ENCODE measurements around the gene ATXN2L.

DNA sequence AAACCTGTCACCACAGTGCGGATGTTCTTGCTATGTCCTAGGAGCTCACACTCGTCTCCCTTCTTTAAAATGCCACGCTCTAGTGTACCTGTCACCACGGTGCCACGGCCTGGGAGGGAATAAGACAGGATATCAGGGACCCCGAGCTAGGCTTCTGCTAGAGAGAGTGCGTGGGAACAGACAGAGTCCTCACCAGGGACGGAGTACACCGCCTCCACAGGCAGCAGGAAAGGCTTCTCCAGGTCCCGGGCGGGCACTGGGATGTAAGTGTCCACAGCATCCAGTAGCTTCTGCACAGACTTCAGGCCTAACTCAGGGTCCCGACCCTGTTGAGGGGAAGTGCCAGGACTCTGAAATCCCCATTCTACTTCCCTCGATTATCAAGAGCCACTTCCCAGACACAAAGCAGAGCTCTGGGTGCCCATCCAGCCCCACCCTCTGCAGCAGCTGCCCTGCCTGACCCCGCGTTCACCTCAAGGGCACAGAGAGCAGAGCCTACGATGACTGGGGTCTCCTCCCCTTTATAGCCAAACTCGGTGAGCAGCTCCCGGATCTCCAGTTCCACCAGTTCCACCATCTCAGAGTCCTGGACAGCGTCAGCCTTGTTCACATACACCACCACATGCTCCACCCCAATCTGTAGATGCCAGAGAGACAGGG, 21.6 kb downstream of the ATXN2L start:
- TF ChIP-seq, protein P1, sequence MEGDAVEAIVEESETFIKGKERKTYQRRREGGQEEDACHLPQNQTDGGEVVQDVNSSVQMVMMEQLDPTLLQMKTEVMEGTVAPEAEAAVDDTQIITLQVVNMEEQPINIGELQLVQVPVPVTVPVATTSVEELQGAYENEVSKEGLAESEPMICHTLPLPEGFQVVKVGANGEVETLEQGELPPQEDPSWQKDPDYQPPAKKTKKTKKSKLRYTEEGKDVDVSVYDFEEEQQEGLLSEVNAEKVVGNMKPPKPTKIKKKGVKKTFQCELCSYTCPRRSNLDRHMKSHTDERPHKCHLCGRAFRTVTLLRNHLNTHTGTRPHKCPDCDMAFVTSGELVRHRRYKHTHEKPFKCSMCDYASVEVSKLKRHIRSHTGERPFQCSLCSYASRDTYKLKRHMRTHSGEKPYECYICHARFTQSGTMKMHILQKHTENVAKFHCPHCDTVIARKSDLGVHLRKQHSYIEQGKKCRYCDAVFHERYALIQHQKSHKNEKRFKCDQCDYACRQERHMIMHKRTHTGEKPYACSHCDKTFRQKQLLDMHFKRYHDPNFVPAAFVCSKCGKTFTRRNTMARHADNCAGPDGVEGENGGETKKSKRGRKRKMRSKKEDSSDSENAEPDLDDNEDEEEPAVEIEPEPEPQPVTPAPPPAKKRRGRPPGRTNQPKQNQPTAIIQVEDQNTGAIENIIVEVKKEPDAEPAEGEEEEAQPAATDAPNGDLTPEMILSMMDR (IDR thresholded peaks at IDR 0.05; ENCODE audit: low read length), result no peak
- no peak for TF ChIP-seq EZH2 (IDR thresholded peaks at IDR 0.05; ENCODE audit: borderline replicate concordance, low read length)

Data from OCI-LY1 (cell line).